GM18505 (cell line): ENCODE data around the gene PSG2.
"Not testable (repeated sequence)": the region's sequence is repeated elsewhere in the genome, so short reads cannot be mapped to it uniquely, and the experiment has no call there.

Experiments used
- ATAC-seq: cut with Tn5 transposase; IDR thresholded peaks from one replicate; pipeline ENCODE4 v1.9.1; 2021; ENCODE audit not compliant: unreplicated experiment
- POLR2A ChIP-seq: IDR thresholded peaks from 4 replicates; pipeline ENCODE4 v1.6.1; 2011; ENCODE audit warnings: borderline replicate concordance; ENCODE audit not compliant: insufficient read depth, insufficient read length; ENCODE audit errors: extremely low read depth

Gene PSG2

GRCh38 chr19:43083721-43084120, 1.2 kb upstream of the PSG2 start:
- ATAC-seq: not testable (repeated sequence)

DNA sequence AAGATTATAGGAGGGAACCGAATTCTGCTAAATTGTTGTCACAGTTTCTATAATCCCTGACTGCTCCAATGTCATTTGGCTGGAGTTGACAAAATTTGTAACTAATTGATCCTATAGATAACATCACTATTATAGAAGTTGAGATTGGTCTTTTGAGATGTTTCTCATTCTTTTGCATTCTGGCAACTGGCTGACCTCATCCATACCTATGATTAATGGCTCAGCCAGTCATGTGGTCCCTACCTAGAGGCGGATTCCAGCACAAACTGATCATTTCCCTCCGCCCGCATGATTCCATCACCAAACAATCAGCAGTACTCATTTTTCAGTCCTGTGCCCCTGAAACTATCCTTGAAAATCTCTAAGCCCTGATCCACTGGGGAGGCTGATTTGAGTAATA, 4.2 kb downstream of the PSG2 start:
- no peak for ATAC-seq
- TF ChIP-seq POLR2A: no peak

DNA sequence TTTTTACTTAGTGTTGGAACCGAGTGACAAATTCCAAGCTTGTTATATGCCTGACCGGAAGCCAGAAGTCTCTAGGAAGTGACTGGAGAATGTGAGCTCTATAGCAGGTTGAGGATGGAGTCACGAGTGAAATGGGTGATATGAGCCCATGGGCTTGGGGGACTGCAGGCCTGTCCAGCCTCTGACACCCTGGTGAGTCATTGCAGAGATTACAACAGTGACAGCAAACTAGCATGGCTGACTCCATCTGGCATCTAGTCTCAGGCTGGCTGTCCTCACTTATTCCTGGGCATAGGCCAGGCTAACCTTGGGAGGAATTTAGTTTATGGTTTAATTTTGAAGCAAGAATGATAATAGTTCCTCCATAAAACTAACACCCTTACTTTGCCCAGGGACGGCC, 4.6 kb downstream of the PSG2 start:
- not testable (repeated sequence) for ATAC-seq

DNA sequence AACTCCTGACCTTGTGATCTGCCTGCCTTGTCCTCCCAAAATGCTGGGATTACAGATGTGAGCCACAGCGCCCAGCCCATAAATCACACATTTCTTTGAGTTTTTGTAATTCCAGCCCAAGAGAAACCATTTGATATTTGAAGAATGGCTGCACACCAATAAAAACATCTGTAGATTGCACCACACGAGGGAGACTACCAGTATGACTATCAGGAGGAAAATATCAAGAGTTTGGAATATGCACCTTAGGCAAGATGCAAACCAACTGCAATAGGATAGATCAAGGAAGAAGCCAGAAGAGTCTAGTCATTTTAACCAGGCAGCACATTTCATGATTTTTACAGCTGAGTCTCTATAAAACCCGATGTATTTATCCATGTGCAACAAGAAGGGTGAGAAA, 20.1 kb downstream of the PSG2 start:
- not testable (repeated sequence) for ATAC-seq

GRCh38 chr19:43061326-43061725, 21.2 kb downstream of the PSG2 start:
- not testable (repeated sequence) for ATAC-seq

DNA sequence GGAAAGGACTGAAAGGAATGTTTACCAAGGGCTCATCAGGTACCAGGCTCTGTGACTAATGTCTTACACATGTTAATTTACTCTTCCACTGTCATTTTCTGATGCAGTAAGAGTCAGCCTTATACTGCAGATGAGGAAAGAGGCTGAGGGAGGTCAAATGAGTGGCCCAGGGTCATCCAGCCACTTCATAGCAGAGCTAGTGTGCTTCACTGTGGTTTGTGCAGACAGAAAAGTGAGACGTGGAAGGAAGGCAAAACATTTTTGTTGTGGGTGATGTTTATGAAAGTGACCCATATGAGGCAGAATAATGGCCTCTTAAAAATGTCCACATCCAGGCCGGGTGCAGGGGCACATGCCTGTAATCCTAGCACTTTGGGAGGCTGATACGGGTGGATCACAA, 22.2 kb downstream of the PSG2 start:
- ATAC-seq: not testable (repeated sequence)

DNA sequence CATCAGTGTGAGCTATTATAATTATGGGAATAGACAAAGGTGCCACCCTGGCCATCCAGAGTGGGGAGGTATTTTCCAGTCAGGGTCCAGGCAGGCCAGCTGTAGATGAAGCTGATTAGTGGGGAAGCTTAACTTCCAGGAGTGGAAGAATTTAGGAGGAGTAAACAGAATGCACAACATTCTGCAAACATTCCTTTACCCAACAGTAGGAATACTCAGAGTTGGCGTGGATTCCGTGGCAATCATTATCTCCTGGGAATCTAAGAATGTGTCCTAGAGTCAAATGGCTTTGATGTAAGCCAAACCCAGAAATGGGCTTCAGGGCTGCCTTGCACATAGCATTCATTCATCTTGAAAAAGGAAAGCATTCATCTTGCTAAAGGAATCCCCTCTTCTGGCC, 23.0 kb downstream of the PSG2 start:
- not testable (repeated sequence) for ATAC-seq

GRCh38 chr19:43058440-43058839, 24.1 kb downstream of the PSG2 start:
- ATAC-seq: not testable (repeated sequence)

DNA sequence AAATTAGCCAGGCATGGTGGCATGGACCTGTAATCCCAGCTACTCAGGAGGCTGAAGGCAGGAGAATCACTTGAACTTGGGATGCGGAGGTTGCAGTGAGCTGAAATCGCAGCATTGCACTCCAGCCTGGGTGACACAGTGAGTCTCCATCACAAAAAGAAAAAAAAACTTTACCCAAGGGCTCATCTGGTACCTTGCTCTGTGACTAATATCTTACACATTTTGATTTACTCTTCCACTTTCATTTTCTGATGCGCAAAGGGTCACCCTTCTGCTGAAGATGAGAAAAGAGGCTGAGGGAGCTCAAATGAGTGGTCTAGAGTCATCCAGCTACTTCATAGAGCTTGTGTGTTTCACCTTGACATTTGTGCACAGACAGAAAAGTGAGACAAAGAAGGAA, 34.5 kb downstream of the PSG2 start:
- not testable (repeated sequence) for ATAC-seq

- ATAC-seq: not testable (repeated sequence)
Observed at GRCh38 chr19:43046578-43046977, 35.9 kb downstream of the PSG2 start.

DNA sequence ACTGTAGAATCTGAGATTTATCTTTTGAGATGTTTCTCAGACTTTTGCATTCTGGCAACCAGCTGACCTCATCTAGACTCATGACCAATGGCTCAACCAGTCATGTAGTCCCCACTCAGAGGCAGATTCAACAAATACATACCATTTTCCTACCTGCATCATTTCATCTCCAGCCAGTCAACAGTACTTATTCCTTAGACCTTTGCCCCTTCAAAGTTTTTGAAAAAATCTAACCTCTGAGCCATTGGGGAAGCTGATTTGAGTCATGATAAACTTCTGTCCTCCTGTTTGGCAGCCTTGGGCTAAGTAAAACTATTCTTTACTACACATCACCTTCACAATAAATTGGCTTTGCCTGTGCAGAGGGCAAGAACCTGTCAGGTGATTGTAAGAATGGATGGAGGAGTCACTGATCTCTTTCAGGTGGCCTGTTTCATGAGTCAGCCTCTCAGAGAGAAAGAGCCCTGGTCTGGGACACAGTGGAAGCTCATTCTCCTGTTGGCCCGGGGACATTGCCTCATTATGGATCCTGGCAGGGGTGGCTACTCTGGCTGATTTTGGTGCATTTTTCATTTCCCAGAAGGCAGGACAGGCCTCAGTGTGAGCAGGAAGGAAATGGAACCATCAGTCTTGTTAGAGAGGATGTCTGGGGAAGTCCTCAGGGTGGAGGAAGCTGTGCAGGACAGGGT, 38.9 kb downstream of the PSG2 start:
- ATAC-seq: not testable (repeated sequence)

GRCh38 chr19:43031645-43032044, 50.9 kb downstream of the PSG2 start:
- not testable (repeated sequence) for ATAC-seq

DNA sequence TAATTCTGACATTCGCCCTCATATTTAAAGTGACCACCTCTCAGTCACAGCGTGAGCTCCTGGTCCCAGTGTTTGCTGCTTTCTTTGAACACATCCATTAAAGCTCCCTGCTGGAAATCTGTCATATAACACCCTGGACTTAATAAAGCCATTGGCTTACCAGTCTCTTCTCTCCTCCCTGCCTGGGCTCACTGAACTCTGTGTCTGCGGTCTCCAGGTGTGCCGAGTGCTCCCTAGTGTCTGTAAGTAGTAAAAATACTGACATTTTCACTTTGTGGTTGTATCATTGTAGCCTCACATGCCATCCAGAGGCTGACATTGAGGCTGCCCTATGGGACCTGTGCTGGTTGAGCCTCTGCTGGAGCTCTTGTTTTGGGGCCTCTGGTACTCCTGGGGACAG, 53.6 kb downstream of the PSG2 start:
- no peak for TF ChIP-seq POLR2A
- ATAC-seq: no peak

DNA sequence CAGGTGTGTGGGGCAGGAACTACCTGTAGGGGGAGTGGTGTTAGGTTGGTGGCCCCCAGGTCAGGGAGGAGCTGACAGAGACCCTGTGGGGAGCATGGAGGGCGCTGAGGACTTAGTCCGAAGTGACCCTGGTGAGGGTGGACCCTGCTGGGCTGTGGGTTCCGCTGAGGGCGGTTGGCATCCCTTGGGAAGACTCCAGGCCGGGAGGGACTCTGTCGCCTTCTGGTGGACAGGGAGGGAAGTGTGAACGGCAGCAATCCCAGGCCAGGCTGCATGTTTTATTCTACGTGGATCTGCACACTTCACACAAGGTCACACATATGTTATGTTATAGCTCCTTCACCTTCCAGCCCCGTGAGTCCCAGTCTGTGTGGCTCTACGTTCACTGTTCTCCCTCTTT, 54.5 kb downstream of the PSG2 start:
- not testable (repeated sequence) for ATAC-seq

DNA sequence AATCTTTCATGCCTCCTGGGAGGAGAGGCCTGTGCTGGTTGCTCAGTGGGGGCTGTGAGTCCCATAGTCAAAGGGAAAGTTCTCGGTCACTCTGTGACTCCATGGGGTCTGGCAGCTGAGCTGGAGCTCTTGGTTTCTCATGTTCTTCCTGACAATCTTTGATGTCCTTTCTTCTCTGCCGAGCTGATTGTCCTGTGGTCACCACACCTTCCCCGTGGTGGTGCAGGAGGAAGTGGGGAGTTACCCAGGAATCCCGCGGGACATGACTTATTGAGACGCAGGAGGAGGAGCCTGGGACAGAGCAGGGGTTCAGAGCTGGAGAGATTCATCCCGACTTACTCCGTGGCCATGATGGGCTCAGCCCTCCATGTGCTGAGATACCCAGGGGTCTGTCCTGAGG, 55.4 kb downstream of the PSG2 start:
- not testable (repeated sequence) for ATAC-seq

- not testable (repeated sequence) for ATAC-seq
Observed at GRCh38 chr19:43026369-43026768, 56.1 kb downstream of the PSG2 start, which contains the start of gene PSG11. Gene PSG11, minus strand, starts transcription at chr19:43026469. Its CDS starts 97 bp downstream, at chr19:43026372.

GRCh38 chr19:43022098-43022497, 60.4 kb downstream of the PSG2 start:
- ATAC-seq: not testable (repeated sequence)

DNA sequence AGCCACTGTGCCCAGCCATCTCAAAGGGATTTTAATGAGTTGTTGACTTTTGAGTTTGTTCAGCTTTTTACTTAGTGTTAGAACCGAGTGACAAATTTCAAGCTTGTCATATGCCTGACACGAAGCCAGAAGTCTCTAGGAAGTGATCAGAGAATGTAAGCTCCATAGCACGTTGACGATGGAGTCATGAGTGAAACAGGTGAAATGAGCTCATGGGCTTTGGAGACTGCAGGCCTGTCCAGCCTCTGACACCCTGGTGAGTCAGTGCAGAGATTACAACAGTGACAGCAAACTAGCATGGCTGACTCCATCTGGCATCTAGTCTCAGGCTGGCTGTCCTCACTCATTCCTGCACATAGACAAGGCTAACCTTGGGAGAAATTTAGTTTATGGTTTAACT, 60.9 kb downstream of the PSG2 start:
- not testable (repeated sequence) for ATAC-seq

DNA sequence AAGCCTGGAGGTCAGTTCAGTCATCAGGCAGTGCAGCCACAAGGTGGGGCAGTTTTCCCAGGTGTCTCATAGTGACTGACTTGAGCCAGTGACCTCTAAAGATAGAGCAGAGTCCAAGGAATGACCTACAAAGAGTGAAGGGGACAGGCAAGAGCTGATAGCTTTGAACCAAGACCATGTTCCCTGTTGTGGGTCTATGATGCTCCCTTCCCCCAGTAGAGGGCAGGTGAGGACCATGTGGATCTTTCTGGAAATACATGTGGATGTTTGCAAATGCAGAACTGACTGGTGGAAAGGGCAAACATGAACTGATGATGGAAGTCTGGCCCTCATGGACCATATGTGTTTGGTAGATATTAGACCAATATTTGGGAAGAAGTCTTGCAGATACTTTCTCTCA, 62.9 kb downstream of the PSG2 start:
- not testable (repeated sequence) for ATAC-seq
